Ovary (tissue), 3 donors: Measurements from ENCODE around the gene TDG.

Experiments
- CTCF ChIP-seq, 3 donors: fragments of 450-650 bp in 2 of 3; fragments of 200-600 bp in 1 of 3; IDR thresholded peaks; one replicate each; pipeline versions ENCODE4 v1.5.1 to v1.8.0; 2016 to 2022; ENCODE audit warnings: antibody characterized with exemption in 3 of 3, mild to moderate bottlenecking in 1 of 3
- EP300 ChIP-seq: sonication (generic); formaldehyde crosslinking; IDR thresholded peaks from one replicate; pipeline ENCODE4 v1.6.1; 2017; ENCODE audit warnings: antibody characterized with exemption
- POLR2A ChIP-seq: fragments of 450-650 bp; IDR thresholded peaks from one replicate; pipeline ENCODE4 v1.6.1; 2017; ENCODE audit warnings: antibody characterized with exemption, mild to moderate bottlenecking, moderate library complexity
- donor health status: DM: no; HTN: no; CAD: no.

- TF ChIP-seq CTCF (IDR thresholded peaks at IDR 0.05) = no peak
- TF ChIP-seq POLR2A = no peak
- TF ChIP-seq EP300 = no peak
Observed at GRCh38 chr12:103947871-103948555, 17.7 kb upstream of the TDG start.
